LNCAP (cell line): Measurements from ENCODE around the gene SHISA7.

Experiments
- TF ChIP-seq, protein P1 (sequence below): fragments of 450-650 bp; IDR thresholded peaks from 2 replicates; pipeline ENCODE4 v1.5.1; 2017; ENCODE audit warnings: mild to moderate bottlenecking

SHISA7 gene

DNA sequence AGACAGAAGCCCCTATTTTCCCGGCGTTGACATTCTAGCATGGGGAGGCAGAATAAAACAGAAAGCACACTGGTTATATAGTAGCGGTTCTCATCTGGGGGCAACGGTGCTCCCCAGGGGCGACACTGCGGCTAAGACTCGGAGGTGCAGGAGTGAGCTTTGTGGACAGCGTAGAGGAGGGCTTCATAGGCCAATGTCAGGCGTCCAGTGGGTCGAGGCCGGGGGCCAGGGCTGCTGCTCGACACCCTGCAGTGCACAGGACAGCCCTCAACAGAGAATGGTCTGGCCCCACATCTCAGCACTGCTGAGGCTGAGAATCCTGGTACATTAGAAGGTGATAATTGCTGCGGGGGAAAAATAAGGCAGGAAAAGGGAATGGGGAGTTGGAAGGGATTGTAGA, 34.8 kb upstream of the SHISA7 start:
- TF ChIP-seq, protein P1, sequence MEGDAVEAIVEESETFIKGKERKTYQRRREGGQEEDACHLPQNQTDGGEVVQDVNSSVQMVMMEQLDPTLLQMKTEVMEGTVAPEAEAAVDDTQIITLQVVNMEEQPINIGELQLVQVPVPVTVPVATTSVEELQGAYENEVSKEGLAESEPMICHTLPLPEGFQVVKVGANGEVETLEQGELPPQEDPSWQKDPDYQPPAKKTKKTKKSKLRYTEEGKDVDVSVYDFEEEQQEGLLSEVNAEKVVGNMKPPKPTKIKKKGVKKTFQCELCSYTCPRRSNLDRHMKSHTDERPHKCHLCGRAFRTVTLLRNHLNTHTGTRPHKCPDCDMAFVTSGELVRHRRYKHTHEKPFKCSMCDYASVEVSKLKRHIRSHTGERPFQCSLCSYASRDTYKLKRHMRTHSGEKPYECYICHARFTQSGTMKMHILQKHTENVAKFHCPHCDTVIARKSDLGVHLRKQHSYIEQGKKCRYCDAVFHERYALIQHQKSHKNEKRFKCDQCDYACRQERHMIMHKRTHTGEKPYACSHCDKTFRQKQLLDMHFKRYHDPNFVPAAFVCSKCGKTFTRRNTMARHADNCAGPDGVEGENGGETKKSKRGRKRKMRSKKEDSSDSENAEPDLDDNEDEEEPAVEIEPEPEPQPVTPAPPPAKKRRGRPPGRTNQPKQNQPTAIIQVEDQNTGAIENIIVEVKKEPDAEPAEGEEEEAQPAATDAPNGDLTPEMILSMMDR: no peak

GRCh38 chr19:55476100-55476775, 33.1 kb upstream of the SHISA7 start, which contains the start of gene ZNF628:
Gene ZNF628 (plus strand): TSS chr19:55476617. CDS start chr19:55479911, 3,294 bp downstream.
- TF ChIP-seq, protein P1: no peak

- TF ChIP-seq, protein P1: no peak
Observed at GRCh38 chr19:55474269-55475265, 31.5 kb upstream of the SHISA7 start.

DNA sequence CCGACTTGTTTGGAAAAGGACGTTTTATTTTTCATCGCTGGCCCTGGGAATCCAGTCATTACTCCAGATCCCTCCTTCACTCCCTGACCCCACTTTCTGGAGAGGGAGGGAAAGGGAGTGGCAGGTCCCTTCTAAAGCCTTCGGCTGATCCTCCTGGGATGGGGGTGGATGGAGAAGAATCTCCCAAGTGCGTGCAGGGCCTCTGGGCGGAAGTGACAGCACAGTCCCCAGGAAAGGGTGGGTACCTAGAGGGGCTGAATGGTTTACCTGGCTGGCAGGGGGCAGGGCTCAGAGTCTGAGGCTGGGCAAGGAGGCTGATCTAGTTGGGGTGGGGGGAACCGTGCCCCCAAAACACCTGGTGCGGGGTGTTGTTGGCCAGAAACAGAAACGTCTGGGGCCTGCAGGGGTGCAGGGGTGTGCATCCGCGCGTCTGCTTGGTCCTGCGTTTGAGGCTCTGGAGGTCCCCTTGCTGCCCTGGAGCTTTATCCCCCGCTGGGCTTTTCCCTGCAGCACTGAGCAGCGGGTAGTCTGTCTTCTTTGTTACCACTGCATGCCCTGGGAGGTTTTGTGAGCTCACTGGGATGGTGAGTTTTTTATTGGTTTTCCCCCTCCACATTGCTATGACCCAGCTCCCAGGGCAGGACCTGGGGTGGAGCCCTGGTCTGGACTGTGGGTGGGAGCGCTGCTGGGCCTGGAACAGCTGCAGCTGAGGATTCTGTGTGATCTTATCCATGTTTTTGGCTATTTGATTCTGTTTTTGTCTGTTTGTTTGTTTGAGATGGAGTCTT, 30.3 kb upstream of the SHISA7 start:
- TF ChIP-seq, protein P1: no peak

- TF ChIP-seq, protein P1: no peak
Observed at GRCh38 chr19:55472463-55472862, 29.4 kb upstream of the SHISA7 start.

GRCh38 chr19:55471266-55471665, 28.2 kb upstream of the SHISA7 start:
- TF ChIP-seq, protein P1: no peak

DNA sequence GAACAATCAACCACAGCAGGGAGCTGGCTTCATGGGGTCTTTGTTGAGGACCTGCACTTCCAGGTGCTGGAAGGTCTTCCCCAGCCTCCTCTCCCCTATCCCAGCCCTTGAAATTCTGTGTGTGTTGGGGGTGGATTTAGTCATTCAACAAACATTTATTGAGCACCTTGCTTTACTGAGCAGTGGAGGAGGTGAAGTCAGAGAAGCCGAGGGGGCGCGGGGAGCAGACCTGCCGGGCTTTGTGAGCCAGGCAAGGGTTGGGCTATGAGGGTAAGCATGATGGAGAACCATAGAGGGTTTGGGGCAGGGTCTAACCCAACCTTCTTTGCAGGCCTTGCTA, 24.9 kb upstream of the SHISA7 start:
- TF ChIP-seq, protein P1: peak; percentile 20
